H9 (cell line): ENCODE data around the gene ZNF330. TPM values are rescaled to one million over a fixed set of nuclear protein-coding genes. Genes with fewer than 3 reads are reported as not detected.

Experiments used
- DNase-seq: peaks from one replicate; pipeline ENCODE4 v3.0.0-alpha.2; 2017
- H2AFZ ChIP-seq: one replicate; pipeline ENCODE4 v1.6.1; 2013; ENCODE audit warnings: mild to moderate bottlenecking, low read length, control low read depth, moderate library complexity
- H2AK5ac ChIP-seq: 2 replicates; pipeline ENCODE4 v1.6.1; 2013; ENCODE audit warnings: low read length, control low read depth, mixed read lengths; ENCODE audit not compliant: insufficient read length
- H2BK120ac ChIP-seq: one replicate; pipeline ENCODE4 v1.6.1; 2013; ENCODE audit warnings: low read depth, mild to moderate bottlenecking, low read length, control low read depth, inconsistent platforms; ENCODE audit not compliant: poor library complexity, severe bottlenecking
- H2BK12ac ChIP-seq: 2 replicates; pipeline ENCODE4 v1.6.1; 2013; ENCODE audit warnings: low read length, control low read depth, mixed read lengths, low read depth; ENCODE audit not compliant: insufficient read length
- H2BK15ac ChIP-seq: 2 replicates; pipeline ENCODE4 v1.6.1; 2013; ENCODE audit warnings: low read depth, low read length, control low read depth
- H2BK20ac ChIP-seq: one replicate; pipeline ENCODE4 v1.6.1; 2013; ENCODE audit warnings: low read depth, mild to moderate bottlenecking, low read length, control low read depth, inconsistent platforms; ENCODE audit not compliant: poor library complexity, severe bottlenecking
- H2BK5ac ChIP-seq: 2 replicates; pipeline ENCODE4 v1.6.1; 2013; ENCODE audit warnings: low read length, control low read depth, mixed read lengths; ENCODE audit not compliant: insufficient read length
- H3K14ac ChIP-seq: 2 replicates; pipeline ENCODE4 v1.6.1; 2013; ENCODE audit warnings: low read length, control low read depth; ENCODE audit not compliant: insufficient read depth
- H3K18ac ChIP-seq: 2 replicates; pipeline ENCODE4 v1.6.1; 2013; ENCODE audit warnings: low read depth, mild to moderate bottlenecking, mixed read lengths, low read length, control low read depth; ENCODE audit not compliant: insufficient read length
- H3K23ac ChIP-seq: 2 replicates; pipeline ENCODE4 v1.6.1; 2013; ENCODE audit warnings: low read length, control low read depth, mixed read lengths, low read depth; ENCODE audit not compliant: insufficient read length
- H3K23me2 ChIP-seq: 2 replicates; pipeline ENCODE4 v1.6.1; 2013; ENCODE audit warnings: low read depth, mild to moderate bottlenecking, mixed read lengths, low read length, control low read depth; ENCODE audit not compliant: insufficient read length, poor library complexity, severe bottlenecking
- H3K27ac ChIP-seq: 2 replicates; pipeline ENCODE4 v1.5.1; 2013; ENCODE audit warnings: low read length, control low read depth, mixed read lengths, low read depth; ENCODE audit not compliant: insufficient read length
- H3K27me3 ChIP-seq: 2 replicates; pipeline ENCODE4 v1.6.1; 2013; ENCODE audit warnings: low read length, control low read depth, inconsistent platforms; ENCODE audit not compliant: insufficient read depth
- H3K4ac ChIP-seq: 2 replicates; pipeline ENCODE4 v1.6.1; 2013; ENCODE audit warnings: low read depth, mild to moderate bottlenecking, control low read depth, inconsistent platforms, low read length, moderate library complexity
- H3K4me1 ChIP-seq: 2 replicates; pipeline ENCODE4 v1.6.1; 2013; ENCODE audit warnings: low read length, control low read depth, inconsistent platforms; ENCODE audit not compliant: insufficient read depth
- H3K4me2 ChIP-seq: 2 replicates; pipeline ENCODE4 v1.6.1; 2013; ENCODE audit warnings: low read length, control low read depth, mixed read lengths; ENCODE audit not compliant: insufficient read length, insufficient read depth
- H3K56ac ChIP-seq: 2 replicates; pipeline ENCODE4 v1.6.1; 2013; ENCODE audit warnings: low read depth, mild to moderate bottlenecking, mixed read lengths, low read length, control low read depth; ENCODE audit not compliant: insufficient read length
- H3K79me1 ChIP-seq: 2 replicates; pipeline ENCODE4 v1.6.1; 2013; ENCODE audit warnings: low read depth, mild to moderate bottlenecking, moderate library complexity, low read length, control low read depth, inconsistent platforms; ENCODE audit not compliant: insufficient read depth, poor library complexity, severe bottlenecking
- H3K79me2 ChIP-seq: 2 replicates; pipeline ENCODE4 v1.6.1; 2013; ENCODE audit warnings: low read length, control low read depth, inconsistent platforms; ENCODE audit not compliant: insufficient read depth
- H3K9ac ChIP-seq: 2 replicates; pipeline ENCODE4 v1.6.1; 2013; ENCODE audit warnings: low read length, control low read depth, mixed read lengths; ENCODE audit not compliant: insufficient read length; ENCODE audit errors: extremely low read depth
- H3K9me3 ChIP-seq: one replicate; pipeline ENCODE4 v1.6.1; 2013; ENCODE audit warnings: low read depth, low read length, inconsistent platforms; ENCODE audit not compliant: control insufficient read depth
- H3T11ph ChIP-seq: one replicate; pipeline ENCODE4 v1.6.1; 2013; ENCODE audit warnings: mild to moderate bottlenecking, low read length, control low read depth, inconsistent platforms
- H4K20me1 ChIP-seq: one replicate; pipeline ENCODE4 v1.6.1; 2013; ENCODE audit not compliant: control insufficient read depth, insufficient read length, insufficient read depth
- H4K5ac ChIP-seq: 2 replicates; pipeline ENCODE4 v1.6.1; 2013; ENCODE audit warnings: low read depth, mild to moderate bottlenecking, mixed read lengths, low read length, control low read depth; ENCODE audit not compliant: insufficient read length
- H4K8ac ChIP-seq: replicated peaks from 2 replicates; pipeline ENCODE4 v1.6.1; 2013; ENCODE audit warnings: low read length, control low read depth, mixed read lengths, low read depth; ENCODE audit not compliant: insufficient read length
- H4K91ac ChIP-seq: 2 replicates; pipeline ENCODE4 v1.6.1; 2013; ENCODE audit warnings: low read depth, mild to moderate bottlenecking, moderate library complexity, mixed read lengths, low read length, control low read depth; ENCODE audit not compliant: insufficient read length
- H3K27ac Mint-ChIP-seq, 3 experiments: 2 replicates in 2 of 3; 3 replicates in 1 of 3; pipeline ENCODE4 v1.8.0; 2020 to 2021; ENCODE audit warnings: mixed read lengths in 3 of 3, mild to moderate bottlenecking in 1 of 3, moderate library complexity in 1 of 3
- H3K27me3 Mint-ChIP-seq: 2 replicates; pipeline ENCODE4 v1.8.0; 2021; ENCODE audit warnings: low read depth, mild to moderate bottlenecking, moderate library complexity, mixed read lengths
- H3K36me3 Mint-ChIP-seq, 3 experiments: 2 replicates in 2 of 3; 3 replicates in 1 of 3; pipeline ENCODE4 v1.8.0; 2020 to 2021; ENCODE audit warnings: low read depth in 3 of 3, mixed read lengths in 3 of 3; ENCODE audit not compliant: insufficient read depth in 1 of 3
- H3K4me1 Mint-ChIP-seq, 2 experiments: 2 replicates each; pipeline ENCODE4 v1.8.0; 2020; ENCODE audit warnings: mixed read lengths in 2 of 2
- H3K4me3 Mint-ChIP-seq, 2 experiments: 2 replicates in 1 of 2; 3 replicates in 1 of 2; pipeline ENCODE4 v1.8.0; 2020 to 2021; ENCODE audit warnings: mild to moderate bottlenecking in 2 of 2, mixed read lengths in 2 of 2, moderate library complexity in 1 of 2
- H3K9me3 Mint-ChIP-seq, 2 experiments: 2 replicates in 1 of 2; 3 replicates in 1 of 2; pipeline ENCODE4 v1.8.0; 2020; ENCODE audit warnings: mild to moderate bottlenecking in 2 of 2, mixed read lengths in 2 of 2, moderate library complexity in 1 of 2
- CTCF ChIP-seq: fragments of 200-600 bp; sonication (generic); conservative IDR thresholded peaks from 3 replicates; pipeline ENCODE4 v1.8.0; 2021; ENCODE audit warnings: antibody characterized with exemption, mild to moderate bottlenecking
- WGBS: extraction: QIAGEN DNeasy Blood & Tissue Kit; methylation state at CpG from one replicate; pipeline ENCODE4 v1.1.7; 2013; ENCODE audit warnings: missing lambda C conversion rate, low lambda C conversion rate, mixed read lengths; ENCODE audit not compliant: insufficient read length; ENCODE audit errors: extremely low coverage; 5-methylcytosine and 5-hydroxymethylcytosine counted together
- total RNA-seq: library from RNA; stranded (reverse); gene quantifications from 2 replicates; pipeline ENCODE4 v1.2.1, GENCODE V29; 2021

ZNF330 gene
- total RNA-seq, 1 experiment from 2014 or later: 32.6 TPM

GRCh38 chr4:141240671-141241070, 20.0 kb downstream of the ZNF330 start:
- no peak overlapping the region for H2BK5ac ChIP-seq
- H2AFZ ChIP-seq: no peak overlapping the region
- H3K9me3 ChIP-seq: no peaks in the 10 kb centered on the region
- Mint-ChIP-seq H3K27me3 (no peaks in the 10 kb centered on the region; the same call in 1 of the 2 replicates), H3K4me3 (no peak overlapping the region), H3K27ac (no peak overlapping the region), H3K4me1 (no peaks in the 10 kb centered on the region), H3K36me3 (no peaks in the 10 kb centered on the region), H3K9me3 (no peaks in the 10 kb centered on the region)
- H3K23me2 ChIP-seq: no peaks in the 10 kb centered on the region
- no peak overlapping the region for H3K18ac ChIP-seq
- H3K27me3 ChIP-seq: no peaks in the 10 kb centered on the region
- no peak overlapping the region for H3K14ac ChIP-seq
- no peak overlapping the region for H2BK20ac ChIP-seq
- no peaks in the 10 kb centered on the region for H3K79me1 ChIP-seq
- no peak overlapping the region for H3K56ac ChIP-seq
- no CpG with 5 or more reads among the region's 2 CpGs for WGBS
- H4K20me1 ChIP-seq: no peaks in the 10 kb centered on the region
- H3K27ac ChIP-seq: no peak overlapping the region
- no peak for TF ChIP-seq CTCF
- H4K91ac ChIP-seq: no peak overlapping the region
- H4K8ac ChIP-seq: no peak overlapping the region
- no peak overlapping the region for H3T11ph ChIP-seq
- no peak overlapping the region for H3K9ac ChIP-seq
- no peak overlapping the region for H3K4ac ChIP-seq
- no peak overlapping the region for H4K5ac ChIP-seq
- no peak overlapping the region for H2BK15ac ChIP-seq
- H3K4me2 ChIP-seq: no peak overlapping the region
- no peak overlapping the region for H2AK5ac ChIP-seq
- no peak overlapping the region for H2BK12ac ChIP-seq
- H2BK120ac ChIP-seq: no peak overlapping the region
- no peaks in the 10 kb centered on the region for H3K79me2 ChIP-seq
- no peaks in the 10 kb centered on the region for H3K4me1 ChIP-seq
- DNase-seq: no peak
- H3K23ac ChIP-seq: no peak overlapping the region
